Activated T-helper 1 cell treated with anti-CD3 and anti-CD28 coated beads, Interleukin-12 subunit alpha, Interleukin-12 subunit beta, Interleukin-2, Interleukin-4 antibody, amounts not matched to agents 30 ng/mL and 10 ng/mL and 1 ng/mL, durations not matched to agents 14 hours and 24 hours and 36 hours (primary cell): ENCODE results near the gene KIFC1. TPM values are rescaled to one million over a fixed set of nuclear protein-coding genes. Genes with fewer than 3 reads are reported as not detected.
"Not testable (repeated sequence)": the region's sequence is repeated elsewhere in the genome, so short reads cannot be mapped to it uniquely, and the experiment has no call there.

Source experiments
- DNase-seq: peaks from one replicate; pipeline ENCODE4 v3.0.0; 2021; ENCODE audit warnings: low spot score
- H3K27ac Mint-ChIP-seq: one replicate; pipeline ENCODE4 v1.8.0; 2021; ENCODE audit warnings: mild to moderate bottlenecking, mixed read lengths
- H3K27me3 Mint-ChIP-seq: one replicate; pipeline ENCODE4 v1.8.0; 2022; ENCODE audit warnings: mild to moderate bottlenecking, moderate library complexity, mixed read lengths; ENCODE audit not compliant: insufficient read depth
- H3K36me3 Mint-ChIP-seq: one replicate; pipeline ENCODE4 v1.8.0; 2021; ENCODE audit warnings: low read depth, mixed read lengths
- H3K4me1 Mint-ChIP-seq: one replicate; pipeline ENCODE4 v1.8.0; 2021; ENCODE audit warnings: low read depth, mixed read lengths
- H3K4me3 Mint-ChIP-seq: one replicate; pipeline ENCODE4 v1.8.0; 2021; ENCODE audit warnings: mild to moderate bottlenecking, moderate library complexity, mixed read lengths
- H3K9me3 Mint-ChIP-seq: one replicate; pipeline ENCODE4 v1.8.0; 2021; ENCODE audit warnings: mixed read lengths
- intact Hi-C: fragments of 100-400 bp; cut with micrococcal nuclease; formaldehyde crosslinking; loops from one replicate; pipeline ENCODE4 v1.15.1; 2024
- total RNA-seq: library from RNA; stranded (reverse); gene quantifications from 2 replicates; pipeline ENCODE4 v1.2.3, GENCODE V29; 2022

Gene KIFC1, protein sequence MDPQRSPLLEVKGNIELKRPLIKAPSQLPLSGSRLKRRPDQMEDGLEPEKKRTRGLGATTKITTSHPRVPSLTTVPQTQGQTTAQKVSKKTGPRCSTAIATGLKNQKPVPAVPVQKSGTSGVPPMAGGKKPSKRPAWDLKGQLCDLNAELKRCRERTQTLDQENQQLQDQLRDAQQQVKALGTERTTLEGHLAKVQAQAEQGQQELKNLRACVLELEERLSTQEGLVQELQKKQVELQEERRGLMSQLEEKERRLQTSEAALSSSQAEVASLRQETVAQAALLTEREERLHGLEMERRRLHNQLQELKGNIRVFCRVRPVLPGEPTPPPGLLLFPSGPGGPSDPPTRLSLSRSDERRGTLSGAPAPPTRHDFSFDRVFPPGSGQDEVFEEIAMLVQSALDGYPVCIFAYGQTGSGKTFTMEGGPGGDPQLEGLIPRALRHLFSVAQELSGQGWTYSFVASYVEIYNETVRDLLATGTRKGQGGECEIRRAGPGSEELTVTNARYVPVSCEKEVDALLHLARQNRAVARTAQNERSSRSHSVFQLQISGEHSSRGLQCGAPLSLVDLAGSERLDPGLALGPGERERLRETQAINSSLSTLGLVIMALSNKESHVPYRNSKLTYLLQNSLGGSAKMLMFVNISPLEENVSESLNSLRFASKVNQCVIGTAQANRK
- 54.7 and 59.6 TPM in 2 replicates for total RNA-seq

DNA sequence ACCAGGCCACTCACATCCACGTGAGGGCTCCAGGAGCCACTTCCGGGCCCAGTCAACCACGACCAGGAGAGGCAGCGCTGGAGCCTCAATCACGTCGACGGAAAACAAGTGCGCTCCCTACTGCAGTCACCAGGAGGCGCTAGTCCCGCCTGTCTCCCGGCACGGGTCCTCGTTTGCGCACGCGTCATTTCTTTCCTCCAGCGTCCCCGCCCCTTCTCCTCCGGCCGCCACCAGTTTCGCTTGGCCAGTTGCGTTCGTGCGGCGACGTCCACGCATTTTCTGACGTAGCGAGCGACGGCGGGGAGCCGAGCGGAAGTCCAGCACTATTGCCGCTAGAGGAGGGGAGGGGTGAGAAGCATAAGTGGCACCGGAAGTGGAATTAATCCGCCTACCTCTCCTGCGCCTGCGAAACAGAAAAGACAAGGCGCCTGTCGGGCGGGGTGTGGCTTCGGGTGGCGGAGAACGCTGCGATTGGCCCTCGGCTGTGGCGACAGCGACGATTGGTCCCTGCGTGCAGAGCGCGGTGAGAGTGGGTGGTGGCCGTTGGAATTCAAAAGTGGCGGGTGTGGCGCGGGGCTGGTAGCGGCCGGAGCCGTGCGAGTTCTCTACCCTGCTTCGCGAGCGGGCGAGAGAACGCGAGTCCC, at the start of gene KIFC1:
Gene KIFC1 (plus strand): TSS at position 546 of the 644 bp plus-strand sequence. CDS start 163 bp downstream, outside the sequence.
- peak within 1 kb of the TSS; percentile 94 for H3K27ac Mint-ChIP-seq
- H3K4me3 Mint-ChIP-seq = peak within 1 kb of the TSS; percentile 84
- H3K27me3 Mint-ChIP-seq = peaks cover 2% of the 10 kb centered on the region
- no peaks in the 10 kb centered on the region for H3K9me3 Mint-ChIP-seq
- H3K4me1 Mint-ChIP-seq = peaks cover 47% of the 10 kb centered on the region
- intact Hi-C loops = loop anchor here (1.0 to 5.0 kb wide), 20 partner anchors 19 to 1194 kb away; partner anchors contain the start of genes BAK1, BRD2, CUTA and ITPR3
- H3K36me3 Mint-ChIP-seq = peaks cover 12% of the 10 kb centered on the region
- DNase-seq = peak; percentile 99

DNA sequence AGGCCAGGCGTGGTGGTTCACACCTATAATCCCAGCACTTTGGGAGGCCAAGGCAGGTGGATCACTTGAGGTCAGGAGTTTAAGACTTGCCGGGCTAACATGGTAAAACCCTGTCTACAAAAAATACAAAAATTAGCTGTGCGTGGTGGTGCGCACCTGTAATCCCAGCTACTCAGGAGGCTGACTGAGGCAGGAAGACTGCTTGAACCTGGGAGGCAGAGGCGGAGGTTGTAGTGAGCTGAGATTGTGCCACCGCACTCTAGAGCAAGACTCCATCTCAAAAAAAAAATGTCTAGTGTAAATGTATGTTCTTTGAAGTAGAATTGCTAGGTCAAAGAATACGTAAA, 48.0 kb upstream of the KIFC1 start:
- not testable (repeated sequence) for H3K27me3 Mint-ChIP-seq

DNA sequence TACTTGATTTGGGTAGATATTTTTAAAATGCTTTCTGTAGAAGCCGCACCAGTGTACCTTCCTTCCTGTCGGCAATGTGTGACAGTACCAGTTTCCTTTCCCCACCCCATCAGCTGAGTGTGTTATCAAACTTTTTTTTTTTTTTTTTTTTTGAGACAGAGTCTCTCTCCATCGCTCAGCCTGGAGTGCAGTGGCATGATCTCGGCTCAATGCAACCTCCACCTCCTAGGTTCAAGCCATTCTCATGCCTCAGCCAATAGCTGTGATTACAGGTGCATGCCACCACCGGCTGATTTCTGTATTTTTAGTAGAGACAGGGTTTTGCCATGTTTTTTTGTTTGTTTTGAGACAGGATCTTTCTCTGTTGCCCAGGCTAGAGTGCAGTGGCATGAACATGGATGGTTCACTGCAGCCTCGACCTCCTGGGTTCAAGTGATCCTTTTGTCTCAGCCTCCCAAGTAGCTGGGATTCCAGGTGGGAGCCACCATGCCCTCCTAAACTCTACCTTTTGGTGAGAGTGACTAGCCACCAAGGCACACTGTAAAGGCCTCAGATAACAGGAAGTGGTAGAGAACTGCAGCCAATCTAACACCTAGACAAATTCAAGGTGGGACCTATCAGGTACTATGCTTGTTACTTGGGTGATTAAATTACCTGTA, 47.5 kb upstream of the KIFC1 start:
- Mint-ChIP-seq H3K4me1 (peaks cover 26% of the 10 kb centered on the region), H3K4me3 (peak overlapping the region; percentile 65), H3K36me3 (no peaks in the 10 kb centered on the region), H3K27ac (peak overlapping the region; percentile 74), H3K27me3 (peaks cover 7% of the 10 kb centered on the region), H3K9me3 (no peaks in the 10 kb centered on the region)
- peak; percentile 41 for DNase-seq
- intact Hi-C loops = loop anchor here (2.0 to 10.0 kb wide), 2 partner anchors 67 to 441 kb away; partner anchors contain the start of genes B3GALT4 and LEMD2

More for the DNA sequence above, 48.0 kb upstream of the KIFC1 start:
- Mint-ChIP-seq H3K4me1 (peaks cover 26% of the 10 kb centered on the region), H3K4me3 (peak overlapping the region; percentile 12), H3K27ac (peak overlapping the region; percentile 74)
- DNase-seq, H3K9me3 Mint-ChIP-seq, H3K36me3 Mint-ChIP-seq: not testable (repeated sequence)
- intact Hi-C loops = loop anchor here (10.0 kb wide), 1 partner anchor 441 kb away; the partner anchor contains the start of gene LEMD2

DNA sequence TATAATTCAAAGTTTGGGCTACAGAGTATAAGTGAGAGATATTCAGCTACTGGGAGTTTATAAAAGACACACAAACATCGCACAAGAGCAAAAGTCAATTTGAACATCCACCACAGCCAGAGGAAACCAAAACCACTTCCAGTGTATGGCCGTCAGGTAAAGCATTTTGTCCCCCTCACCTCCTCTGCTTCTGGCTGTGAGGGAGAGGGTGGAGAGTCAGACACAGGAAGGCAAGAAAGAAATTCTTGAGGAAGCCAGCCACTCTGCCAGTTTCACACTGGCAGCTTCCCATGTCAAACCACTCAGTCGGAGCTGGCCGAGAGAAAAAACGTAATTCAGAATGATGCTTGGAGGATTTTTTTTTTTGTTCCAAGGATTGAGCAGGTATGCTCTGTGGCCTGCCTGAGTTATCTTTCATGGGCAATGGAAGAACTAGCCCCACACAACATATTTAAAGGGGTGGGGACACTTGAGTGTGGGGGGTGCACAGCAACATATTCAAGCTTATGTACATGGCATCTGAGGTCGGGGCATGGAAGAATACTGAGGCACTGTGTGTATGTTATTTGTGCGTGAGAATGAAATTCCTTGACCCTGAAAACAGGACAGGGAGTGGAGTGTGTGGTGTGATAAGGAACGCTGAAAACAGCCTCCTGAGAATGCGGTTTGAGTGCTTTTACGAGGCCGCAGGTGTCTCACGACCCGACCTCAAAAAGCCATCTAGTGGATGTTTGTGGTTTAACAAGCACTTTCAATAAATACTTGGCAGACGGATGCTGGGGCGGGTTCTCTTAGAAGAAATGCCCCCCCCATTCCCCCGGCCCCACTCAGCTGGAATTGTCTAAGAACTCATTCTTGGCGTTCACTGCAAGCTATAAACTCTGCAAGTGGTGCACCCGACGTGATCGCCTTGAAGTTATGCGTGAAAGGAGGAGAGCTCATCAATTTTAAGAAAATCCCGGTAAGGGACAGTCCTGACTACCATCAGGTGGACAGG, 46.6 kb upstream of the KIFC1 start:
- Mint-ChIP-seq H3K27ac (peak overlapping the region; percentile 82), H3K36me3 (no peaks in the 10 kb centered on the region), H3K4me3 (peak overlapping the region; percentile 77), H3K9me3 (no peaks in the 10 kb centered on the region), H3K27me3 (peaks cover 9% of the 10 kb centered on the region), H3K4me1 (peaks cover 26% of the 10 kb centered on the region)
- DNase-seq = peak; percentile 59
- intact Hi-C loops = loop anchor here (1.0 to 10.0 kb wide), 5 partner anchors 22 to 440 kb away; partner anchors contain the start of genes B3GALT4, KIFC1 and LEMD2

DNA sequence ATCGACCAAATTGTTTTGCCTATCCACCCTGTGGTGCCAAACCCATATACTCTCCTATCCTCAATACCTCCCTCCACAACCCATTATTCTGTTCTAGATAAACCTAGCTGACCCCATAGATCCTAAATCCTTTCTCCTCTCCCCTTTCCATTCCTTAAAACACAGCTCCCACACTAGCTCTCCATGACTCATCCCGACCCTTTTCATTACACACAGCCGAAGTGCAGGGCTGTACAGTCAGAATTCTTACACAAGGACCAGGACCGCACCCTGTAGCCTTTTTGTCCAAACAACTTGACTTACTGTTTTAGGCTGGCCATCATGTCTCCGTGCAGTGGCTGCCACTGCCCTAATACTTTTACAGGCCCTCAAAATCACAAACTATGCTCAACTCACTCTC, 44.7 kb upstream of the KIFC1 start:
- Mint-ChIP-seq H3K27ac (peak overlapping the region; percentile 16), H3K4me1 (peaks cover 26% of the 10 kb centered on the region)
- intact Hi-C loops = loop anchor here (10.0 kb wide), 1 partner anchor 438 kb away; the partner anchor contains the start of gene LEMD2
- not testable (repeated sequence) for DNase-seq, H3K36me3 Mint-ChIP-seq, H3K9me3 Mint-ChIP-seq, H3K27me3 Mint-ChIP-seq, H3K4me3 Mint-ChIP-seq

DNA sequence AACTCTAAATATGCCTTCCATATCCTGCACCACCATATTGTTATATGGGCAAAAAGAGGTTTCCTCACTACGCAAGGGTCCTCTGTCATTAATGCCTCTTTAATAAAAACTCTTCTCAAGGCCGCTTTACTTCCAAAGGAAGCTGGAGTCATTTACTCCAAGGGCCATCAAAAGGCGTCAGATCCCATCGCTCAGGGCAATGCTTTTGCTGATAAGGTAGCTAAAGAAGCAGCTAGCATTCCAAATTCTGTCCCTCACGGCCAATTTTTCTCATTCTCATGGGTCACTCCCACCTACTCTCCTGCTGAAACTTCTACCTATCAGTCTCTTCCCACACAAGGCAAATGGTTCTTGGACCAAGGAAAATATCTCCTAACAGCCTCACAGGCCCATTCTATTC, 43.8 kb upstream of the KIFC1 start:
- intact Hi-C loops = loop anchor here (10.0 kb wide), 1 partner anchor 437 kb away; the partner anchor contains the start of gene LEMD2
- Mint-ChIP-seq H3K9me3 (no peaks in the 10 kb centered on the region), H3K27ac (no peak overlapping the region), H3K27me3 (peaks cover 9% of the 10 kb centered on the region), H3K4me1 (peaks cover 26% of the 10 kb centered on the region), H3K4me3 (no peak overlapping the region), H3K36me3 (no peaks in the 10 kb centered on the region)
- no peak for DNase-seq

DNA sequence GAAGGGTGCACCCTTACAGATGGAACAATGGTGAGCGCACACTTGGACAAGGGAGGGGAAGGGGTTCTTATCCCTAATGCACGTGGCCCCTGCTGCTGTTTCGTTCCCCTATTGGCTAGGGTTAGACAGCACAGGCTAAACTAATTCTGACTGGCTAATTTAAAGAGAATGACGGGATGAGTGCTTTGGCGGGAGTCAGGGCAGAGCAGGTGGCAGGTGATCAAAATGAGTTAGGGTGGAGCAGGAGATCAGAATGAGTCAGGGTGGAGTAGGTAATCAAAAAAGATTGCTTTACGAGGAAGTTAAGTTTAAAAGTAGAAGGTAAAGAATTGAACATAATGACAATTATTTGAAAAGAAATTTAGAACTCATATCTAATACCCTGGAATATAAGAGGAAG, 35.8 kb upstream of the KIFC1 start:
- H3K4me1 Mint-ChIP-seq, H3K27ac Mint-ChIP-seq, DNase-seq, H3K4me3 Mint-ChIP-seq, H3K36me3 Mint-ChIP-seq, H3K9me3 Mint-ChIP-seq, intact Hi-C loops: not testable (repeated sequence)
- peaks cover 19% of the 10 kb centered on the region for H3K27me3 Mint-ChIP-seq

DNA sequence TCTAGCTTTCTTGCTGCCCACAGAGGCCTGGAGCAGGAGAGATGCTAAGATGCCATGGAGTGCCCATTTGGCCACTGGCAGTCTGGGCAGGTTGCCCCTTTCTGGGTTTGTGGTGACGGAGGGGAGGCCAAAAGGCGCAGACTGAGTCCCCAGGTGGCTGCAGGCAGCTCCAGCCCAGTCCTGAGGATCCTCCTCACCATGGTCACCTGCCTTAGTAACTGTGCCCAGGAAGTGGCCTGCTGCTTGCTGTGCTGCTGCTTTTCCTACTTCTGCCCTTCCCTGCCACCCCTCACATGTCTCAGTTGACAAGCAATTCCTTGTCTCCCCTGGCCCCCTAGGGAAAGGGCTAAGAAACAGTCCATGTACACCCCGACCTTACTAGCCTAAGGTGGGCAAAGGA, 35.3 kb upstream of the KIFC1 start:
- H3K36me3 Mint-ChIP-seq = no peaks in the 10 kb centered on the region
- intact Hi-C loops = no loop called here
- H3K27me3 Mint-ChIP-seq = peaks cover 19% of the 10 kb centered on the region
- H3K4me1 Mint-ChIP-seq = no peaks in the 10 kb centered on the region
- no peak overlapping the region for H3K27ac Mint-ChIP-seq
- no peak overlapping the region for H3K4me3 Mint-ChIP-seq
- DNase-seq = no peak
- no peaks in the 10 kb centered on the region for H3K9me3 Mint-ChIP-seq

DNA sequence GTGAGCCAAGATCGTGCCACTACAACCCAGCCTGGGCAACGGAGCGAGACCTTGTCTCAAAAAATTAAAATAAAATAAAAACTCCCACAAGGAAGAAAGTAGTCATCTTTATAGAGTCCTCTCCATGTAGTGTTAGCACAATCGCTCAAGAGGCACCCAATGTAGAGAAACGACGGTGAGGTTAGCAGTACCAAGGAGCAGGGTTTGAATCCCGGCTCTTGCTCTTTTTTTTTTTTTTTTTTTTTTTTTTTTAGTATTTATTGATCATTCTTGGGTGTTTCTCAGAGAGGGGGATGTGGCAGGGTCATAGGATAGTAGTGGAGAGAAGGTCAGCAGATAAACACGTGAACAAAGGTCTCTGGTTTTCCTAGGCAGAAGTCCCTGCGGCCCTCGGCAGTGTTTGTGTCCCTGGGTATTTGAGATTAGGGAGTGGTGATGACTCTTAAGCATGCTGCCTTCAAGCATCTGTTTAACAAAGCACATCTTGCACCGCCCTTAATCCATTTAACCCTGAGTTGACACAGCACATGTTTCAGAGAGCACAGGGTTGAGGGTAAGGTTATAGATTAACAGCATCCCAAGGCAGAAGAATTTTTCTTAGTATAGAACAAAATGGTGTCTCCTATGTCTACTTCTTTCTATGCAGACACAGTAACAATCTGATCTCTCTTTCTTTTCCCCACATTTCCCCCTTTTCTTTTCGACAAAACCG, 34.3 kb upstream of the KIFC1 start:
- DNase-seq, intact Hi-C loops, H3K4me3 Mint-ChIP-seq, H3K36me3 Mint-ChIP-seq, H3K4me1 Mint-ChIP-seq, H3K27ac Mint-ChIP-seq, H3K9me3 Mint-ChIP-seq: not testable (repeated sequence)
- H3K27me3 Mint-ChIP-seq = peaks cover 19% of the 10 kb centered on the region

DNA sequence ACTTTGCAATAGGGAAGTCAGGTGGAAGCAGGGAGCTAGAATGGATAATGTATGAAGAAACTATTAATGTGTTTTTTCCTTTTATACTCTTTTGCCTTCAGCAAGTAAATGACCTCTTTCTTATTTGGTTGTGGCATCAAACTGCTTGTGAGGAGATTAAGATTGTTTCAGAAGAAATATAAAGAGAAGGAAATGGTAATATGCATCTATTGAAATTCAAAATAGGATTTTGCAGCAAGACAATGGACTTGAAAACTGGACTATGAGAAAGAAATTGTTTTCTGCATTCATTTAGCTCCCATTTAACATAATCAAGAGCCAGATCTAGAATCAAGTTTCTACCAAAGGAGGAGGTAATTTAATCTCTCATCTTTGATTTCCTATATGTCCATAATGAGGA, 32.3 kb upstream of the KIFC1 start:
- no peak overlapping the region for H3K4me3 Mint-ChIP-seq
- H3K36me3 Mint-ChIP-seq = no peaks in the 10 kb centered on the region
- no peaks in the 10 kb centered on the region for H3K9me3 Mint-ChIP-seq
- no peak overlapping the region for H3K27ac Mint-ChIP-seq
- peaks cover 19% of the 10 kb centered on the region for H3K27me3 Mint-ChIP-seq
- intact Hi-C loops = no loop called here
- DNase-seq = no peak
- H3K4me1 Mint-ChIP-seq = no peaks in the 10 kb centered on the region

DNA sequence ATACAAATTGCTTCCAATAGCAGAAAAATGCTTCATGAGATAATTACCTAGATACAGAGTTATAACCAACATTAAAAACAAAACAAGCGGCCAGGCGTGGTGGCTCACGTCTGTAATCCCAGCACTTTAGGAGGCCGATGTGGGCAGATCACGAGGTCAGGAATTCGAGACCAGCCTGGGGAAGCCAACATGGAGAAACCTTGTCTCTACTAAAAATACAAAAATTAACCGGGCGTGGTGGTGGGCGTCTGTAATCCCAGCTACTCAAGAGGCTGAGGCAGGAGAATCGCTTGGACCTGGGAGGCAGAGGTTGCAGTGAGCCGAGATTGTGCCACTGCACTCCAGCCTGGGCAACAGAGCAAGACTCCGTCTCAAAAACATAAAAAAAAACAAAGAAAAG, 28.1 kb upstream of the KIFC1 start:
- H3K27ac Mint-ChIP-seq, H3K4me3 Mint-ChIP-seq, DNase-seq, H3K36me3 Mint-ChIP-seq, H3K4me1 Mint-ChIP-seq, H3K9me3 Mint-ChIP-seq, intact Hi-C loops: not testable (repeated sequence)
- H3K27me3 Mint-ChIP-seq = peaks cover 13% of the 10 kb centered on the region
